ENCODE measurements around the gene PUDP.
A peak's percentile ranks its signal among the peaks of the same experiment; 100 is the strongest.
"Not testable (repeated sequence)": the region's sequence is repeated elsewhere in the genome, so short reads cannot be mapped to it uniquely, and the experiment has no call there.

The PUDP gene

GRCh38 chrX:7072856-7073255, 75.1 kb downstream of the PUDP start:
- no peak for DNase-seq

GRCh38 chrX:7071390-7071789, 76.6 kb downstream of the PUDP start:
- DNase-seq = no peak

GRCh38 chrX:7069556-7069955, 78.4 kb downstream of the PUDP start:
- DNase-seq = no peak

- DNase-seq = peak in 1 of 5 experiments; percentile 20
Measured at GRCh38 chrX:7068939-7069367, 79.0 kb downstream of the PUDP start.

- no peak for DNase-seq
Measured at GRCh38 chrX:7067256-7067655, 80.7 kb downstream of the PUDP start.

- DNase-seq = no peak
Measured at GRCh38 chrX:7065473-7065872, 82.5 kb downstream of the PUDP start.

- peak in 1 of 5 experiments; percentile 19 for DNase-seq
Measured at GRCh38 chrX:7062903-7063302, 85.0 kb downstream of the PUDP start.

- DNase-seq = no peak
Measured at GRCh38 chrX:7062276-7062675, 85.7 kb downstream of the PUDP start.

- DNase-seq = no peak
Measured at GRCh38 chrX:7061429-7061828, 86.5 kb downstream of the PUDP start.

GRCh38 chrX:7060444-7060843, 87.5 kb downstream of the PUDP start:
- no peak for DNase-seq

GRCh38 chrX:7059859-7060258, 88.1 kb downstream of the PUDP start:
- no peak for DNase-seq

- DNase-seq = peak in 1 of 5 experiments; percentile 75
Measured at GRCh38 chrX:7059214-7059838, 88.6 kb downstream of the PUDP start.

GRCh38 chrX:7055386-7056137, 92.4 kb downstream of the PUDP start:
- no peak for DNase-seq

- no peak for DNase-seq
Measured at GRCh38 chrX:7054219-7055216, 93.4 kb downstream of the PUDP start.

GRCh38 chrX:7052541-7052940, 95.4 kb downstream of the PUDP start:
- DNase-seq = no peak

GRCh38 chrX:7050271-7050670, 97.7 kb downstream of the PUDP start:
- no peak for DNase-seq

GRCh38 chrX:7047951-7048350, 100.0 kb downstream of the PUDP start:
- DNase-seq = no peak

GRCh38 chrX:7045238-7045955, 102.6 kb downstream of the PUDP start:
- DNase-seq = no peak

GRCh38 chrX:7043796-7044433, 104.0 kb downstream of the PUDP start:
- not testable (repeated sequence) for DNase-seq

GRCh38 chrX:7028246-7028645, 119.7 kb downstream of the PUDP start:
- DNase-seq = no peak

- no peak for DNase-seq
Measured at GRCh38 chrX:7027071-7027470, 120.9 kb downstream of the PUDP start.

- not testable (repeated sequence) for DNase-seq
Measured at GRCh38 chrX:7026365-7026764, 121.6 kb downstream of the PUDP start.

Data from T-helper 2 cell (primary cell).